ENCODE results near the gene POU6F2.

The POU6F2 gene

DNA sequence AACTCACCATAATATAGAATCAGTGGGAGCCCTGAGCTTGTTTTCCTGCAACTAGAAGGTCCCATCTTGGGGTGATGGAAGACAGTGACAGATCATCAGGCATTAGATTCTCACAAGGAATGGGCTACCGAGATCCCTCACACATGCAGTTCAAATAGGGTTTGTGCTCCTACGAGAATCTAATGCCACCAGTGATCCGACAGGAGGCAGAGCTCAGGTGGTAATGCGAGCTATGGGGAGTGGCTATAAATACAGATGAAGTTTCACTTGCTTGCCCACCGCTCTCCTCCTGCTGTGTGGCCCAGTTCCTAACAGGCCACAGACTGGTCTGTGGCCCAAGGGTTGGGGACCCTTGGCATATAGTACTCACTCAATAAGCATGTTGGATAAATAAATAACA is 93.4 kb downstream of the POU6F2 start:
- no peak for DNase-seq

DNA sequence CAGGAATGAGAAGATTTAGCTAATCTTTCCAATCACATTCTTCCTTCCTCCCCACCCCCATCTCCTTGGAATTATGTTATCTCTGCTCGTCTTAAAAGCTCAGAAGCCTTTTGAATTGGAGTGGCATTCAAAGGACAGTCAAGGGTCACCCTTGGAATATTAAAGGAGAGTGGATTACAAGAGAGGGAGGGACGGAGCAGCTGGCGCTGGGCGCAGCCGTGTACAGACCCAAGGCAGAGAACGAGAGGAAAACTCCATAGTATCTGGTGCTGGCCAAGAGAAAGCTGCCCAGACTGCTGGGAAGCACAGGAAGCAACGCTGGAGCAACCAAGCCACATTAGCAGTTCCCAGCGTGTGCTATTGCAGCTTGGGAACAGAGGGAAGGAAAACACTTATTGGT is 95.7 kb downstream of the POU6F2 start:
- no peak for DNase-seq

DNA sequence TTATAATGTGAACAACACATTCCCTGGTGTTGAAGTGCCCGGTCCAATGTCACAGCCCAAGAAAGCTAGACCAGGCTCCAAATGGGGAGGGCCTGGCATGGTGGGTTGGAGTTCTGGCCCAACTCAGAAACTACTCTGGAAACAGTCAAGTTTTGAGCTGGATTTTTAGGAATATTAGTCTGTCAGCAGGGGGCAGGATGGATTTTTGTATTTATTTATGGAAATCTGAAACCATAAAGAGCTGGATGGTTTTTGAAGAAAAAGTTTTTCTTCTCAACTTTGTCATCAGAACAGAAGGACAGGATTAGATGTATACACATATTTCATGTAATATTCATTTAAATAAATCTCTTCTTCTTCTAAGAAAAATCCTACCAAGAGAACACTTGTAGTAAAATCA is 97.5 kb downstream of the POU6F2 start:
- no peak for DNase-seq

DNA sequence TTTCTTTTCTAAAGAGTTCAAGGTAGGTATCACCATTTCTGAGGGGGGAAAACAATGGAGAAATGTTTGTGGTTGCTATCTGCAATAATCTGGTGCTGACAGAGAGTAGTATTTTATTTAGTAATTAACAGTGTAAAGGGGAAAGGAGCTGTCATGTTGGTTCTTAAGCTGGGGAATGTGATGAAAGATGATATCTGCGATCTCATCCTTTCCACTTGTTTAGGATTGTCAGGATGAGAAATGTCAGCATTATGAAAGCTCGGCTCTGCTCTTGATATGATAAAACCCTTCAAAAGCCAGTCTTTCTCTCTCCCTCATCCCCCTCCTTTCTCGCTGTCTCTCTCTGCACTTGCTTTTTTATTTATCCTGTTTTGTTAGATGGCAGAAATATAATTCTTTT is 106.1 kb downstream of the POU6F2 start:
- DNase-seq = no peak

DNA sequence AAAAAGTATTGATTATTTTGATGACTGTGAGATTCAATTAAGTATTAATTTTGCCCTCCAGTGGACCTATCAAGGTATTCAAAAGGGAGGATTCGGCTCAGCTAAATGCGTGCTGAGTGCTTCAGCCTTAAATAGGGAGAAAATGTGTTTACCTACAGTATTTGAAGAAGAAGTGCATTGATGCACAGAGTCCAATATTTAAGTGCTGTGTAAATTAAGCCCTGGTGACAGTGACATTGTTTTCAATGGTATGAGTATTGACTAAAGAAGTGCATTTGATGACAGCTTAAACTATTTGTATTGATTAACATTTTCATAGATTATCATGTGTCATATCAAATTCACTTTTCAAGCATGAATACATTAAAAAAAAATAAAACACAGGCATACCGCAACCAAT is 106.6 kb downstream of the POU6F2 start:
- DNase-seq = no peak

DNA sequence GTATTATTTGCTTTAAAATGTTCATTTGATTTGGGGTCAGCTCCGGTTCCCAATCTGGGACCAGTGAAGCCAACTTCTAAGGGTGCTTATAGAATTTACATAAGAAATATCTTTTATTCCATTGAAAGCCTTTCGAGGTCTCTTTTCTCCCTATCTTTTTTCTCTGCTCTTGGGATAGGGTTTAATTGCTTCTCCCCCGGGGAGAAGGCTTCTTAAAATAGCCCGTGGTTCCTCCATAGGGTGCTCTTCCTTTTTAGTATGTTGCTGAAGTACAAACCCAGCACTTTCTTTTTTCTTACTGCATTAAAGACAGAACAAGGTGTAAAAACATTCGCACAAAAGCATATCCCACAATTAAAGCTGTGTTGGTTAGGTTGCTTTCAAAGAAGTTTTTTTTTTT is 107.5 kb downstream of the POU6F2 start:
- DNase-seq = no peak

DNA sequence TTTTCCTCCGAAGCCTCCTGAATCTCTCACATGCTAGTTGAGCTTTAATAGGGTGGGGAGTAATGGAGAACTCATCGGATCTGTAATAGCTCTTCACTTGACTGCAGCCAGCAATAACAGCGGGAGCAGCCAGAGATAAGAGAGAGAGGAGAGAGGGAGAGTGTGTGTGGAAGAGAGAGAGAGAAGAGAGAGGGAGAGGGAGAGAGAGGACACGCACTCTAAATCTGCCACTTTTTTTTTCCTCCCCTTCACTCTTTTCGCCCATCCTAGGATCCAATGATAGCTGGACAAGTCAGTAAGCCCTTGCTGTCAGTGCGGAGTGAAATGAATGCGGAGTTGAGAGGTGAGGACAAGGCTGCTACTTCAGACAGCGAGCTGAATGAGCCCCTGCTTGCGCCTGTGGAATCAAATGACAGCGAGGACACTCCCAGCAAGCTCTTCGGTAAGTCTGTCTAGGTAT is 107.9 kb downstream of the POU6F2 start:
- no peak for DNase-seq

DNA sequence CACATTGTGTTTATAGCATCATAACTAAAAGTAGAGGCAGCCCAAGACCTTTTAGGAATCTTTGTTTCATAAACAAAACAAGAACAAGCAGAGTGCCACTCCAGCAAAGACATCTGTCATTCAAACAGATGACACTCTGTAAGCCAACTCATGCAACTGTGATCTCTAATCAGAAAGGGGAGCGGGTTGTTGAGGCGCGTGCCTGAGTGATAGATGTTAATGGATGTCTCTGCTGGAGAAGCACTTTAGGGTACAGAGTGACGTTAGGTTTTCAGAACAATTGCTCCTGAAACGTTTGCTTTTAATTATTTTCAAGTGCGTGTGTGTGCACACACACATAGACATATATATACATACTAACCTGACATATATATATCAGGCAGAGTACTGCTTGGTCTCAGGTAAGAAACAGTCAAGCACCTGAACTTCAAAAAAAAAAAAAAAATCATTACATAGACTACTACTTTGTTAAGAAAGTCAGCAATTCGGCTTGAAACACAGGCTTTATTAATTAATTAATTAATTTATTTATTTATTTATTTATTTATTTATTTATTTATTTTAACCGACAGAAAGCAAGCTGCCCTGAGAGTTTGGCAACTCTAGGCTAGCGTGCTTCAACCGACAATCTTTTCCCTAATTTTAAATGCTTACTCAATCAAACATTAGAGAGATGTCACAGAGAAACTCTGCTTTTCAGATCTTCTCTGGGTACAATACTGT is 109.1 kb downstream of the POU6F2 start:
- no peak for DNase-seq

DNA sequence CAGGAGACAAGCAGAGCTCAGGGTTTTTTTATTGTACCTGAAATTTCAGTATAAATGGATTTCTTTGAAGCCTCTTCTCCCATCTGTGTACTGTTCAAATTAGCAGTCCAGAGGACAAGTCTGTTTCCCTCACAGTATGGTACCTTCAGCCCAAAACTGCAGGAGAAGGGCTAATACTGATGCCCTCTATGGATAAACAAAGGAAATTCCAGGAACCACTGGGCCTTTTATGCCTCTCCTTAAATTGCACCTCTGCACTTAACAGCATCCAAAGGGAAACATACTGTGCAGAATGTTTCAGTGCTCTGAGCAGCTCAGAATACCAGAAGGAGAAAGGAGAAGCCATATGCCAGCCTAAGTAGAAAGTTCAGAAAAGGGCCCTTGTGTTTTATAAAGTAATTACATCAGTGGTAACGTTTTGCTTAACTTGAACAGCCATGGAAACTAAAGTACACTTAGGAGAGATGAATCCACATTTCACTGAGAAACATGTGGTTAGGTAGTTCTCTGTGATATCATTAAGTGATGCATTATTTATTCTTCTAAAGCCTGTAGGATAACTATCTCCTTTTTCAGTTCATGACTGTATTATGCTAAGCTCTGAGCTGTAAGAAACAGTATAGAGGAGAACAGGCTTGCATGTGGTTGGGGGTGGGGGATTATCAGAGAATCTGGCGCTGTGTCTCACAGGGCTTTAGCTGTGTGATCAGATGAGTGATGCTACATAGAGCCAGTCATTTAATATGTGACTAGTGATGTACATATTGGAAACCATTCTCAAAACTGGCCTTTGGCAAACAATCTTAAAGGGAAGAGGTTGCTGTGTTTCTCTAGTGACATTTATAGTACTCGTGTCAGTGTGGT is 111.3 kb downstream of the POU6F2 start:
- no peak for DNase-seq

DNA sequence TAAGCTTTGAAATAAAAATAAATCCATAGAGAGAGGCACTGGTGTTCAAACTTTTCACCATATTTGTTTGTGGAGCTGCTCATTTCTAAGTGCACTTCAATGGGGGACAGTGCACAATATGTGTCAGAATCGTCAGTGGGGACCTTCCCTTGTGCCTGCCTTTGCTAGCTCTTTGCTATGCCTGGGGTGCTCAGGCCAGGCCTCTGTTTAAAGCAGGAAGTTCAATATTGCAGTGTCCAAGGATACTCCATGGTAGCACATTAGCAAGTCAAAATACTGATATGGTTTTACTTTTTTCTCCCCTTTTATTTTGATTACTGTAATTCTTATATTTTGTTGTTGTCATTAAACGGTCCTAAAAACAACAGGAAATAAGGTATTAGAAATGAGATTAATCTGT is 113.4 kb downstream of the POU6F2 start:
- no peak for DNase-seq

DNA sequence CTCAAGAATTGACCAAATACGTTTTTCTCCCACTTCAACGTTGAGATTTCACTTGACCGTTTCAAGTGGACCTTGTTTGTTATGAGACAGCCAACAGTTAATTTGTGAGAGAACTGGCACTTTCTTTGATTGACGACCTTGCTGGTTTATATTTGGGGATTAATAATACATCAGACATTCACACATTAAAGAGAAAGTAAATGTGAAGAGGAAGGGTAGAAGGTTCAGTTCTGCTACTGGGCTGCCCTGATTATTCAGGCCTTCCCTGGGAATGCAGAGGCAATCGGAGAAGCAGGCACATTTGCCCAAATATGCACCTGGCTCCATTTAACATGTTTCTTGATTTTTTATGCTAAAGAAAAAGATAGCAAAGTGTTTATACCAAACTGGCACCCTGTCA is 114.1 kb downstream of the POU6F2 start:
- no peak for DNase-seq

DNA sequence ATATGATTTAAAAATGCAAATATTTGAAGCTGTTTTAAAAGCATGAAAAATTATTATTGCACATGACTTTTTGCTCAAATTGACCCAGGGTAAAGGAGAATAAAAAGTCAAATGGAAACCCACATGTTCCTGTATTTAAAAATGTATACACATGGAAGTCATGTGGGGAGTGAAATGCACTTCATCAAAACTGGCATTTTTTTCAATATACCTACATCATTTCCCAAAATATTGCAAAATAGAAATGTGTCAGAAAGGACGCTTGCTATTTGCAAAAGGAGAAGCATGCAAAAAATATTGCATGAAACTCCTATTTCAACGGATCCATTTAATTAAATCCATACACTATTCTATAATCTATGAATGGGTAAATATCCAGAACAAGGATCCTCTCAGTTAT is 117.0 kb downstream of the POU6F2 start:
- no peak for DNase-seq

DNA sequence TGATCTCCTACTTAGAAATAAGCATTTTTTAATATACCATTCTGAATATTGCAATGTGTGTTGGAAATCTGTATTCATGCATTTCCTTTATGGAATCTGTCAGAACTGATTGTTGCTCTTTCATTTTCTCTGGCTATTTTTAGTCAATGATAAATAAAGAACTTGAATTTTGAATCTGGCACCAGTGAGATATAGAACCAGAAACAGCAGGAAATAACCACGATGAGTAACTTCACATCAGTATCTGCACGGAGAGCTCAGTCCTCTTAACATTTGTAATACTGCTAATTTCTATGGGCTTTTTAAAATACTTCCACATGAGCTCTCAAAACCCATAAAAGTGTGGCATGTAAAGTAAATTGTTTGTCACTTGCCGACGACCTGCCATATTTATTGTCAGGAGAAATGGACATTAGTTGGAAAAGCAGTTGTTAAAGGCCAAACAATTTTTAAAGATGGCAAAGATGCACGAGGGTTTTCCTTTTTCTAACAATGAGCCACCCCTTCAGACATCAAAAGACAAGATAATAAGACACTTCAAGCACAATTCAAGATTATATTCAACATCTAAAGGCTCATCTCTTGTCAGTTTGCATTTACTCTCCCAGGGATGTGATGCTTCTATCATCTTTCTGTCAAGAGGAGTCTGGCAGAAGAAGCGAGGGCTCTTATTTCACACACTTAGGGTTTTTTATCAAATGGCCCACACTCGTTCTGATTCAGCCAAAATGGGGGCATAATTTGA is 118.3 kb downstream of the POU6F2 start:
- no peak for DNase-seq

DNA sequence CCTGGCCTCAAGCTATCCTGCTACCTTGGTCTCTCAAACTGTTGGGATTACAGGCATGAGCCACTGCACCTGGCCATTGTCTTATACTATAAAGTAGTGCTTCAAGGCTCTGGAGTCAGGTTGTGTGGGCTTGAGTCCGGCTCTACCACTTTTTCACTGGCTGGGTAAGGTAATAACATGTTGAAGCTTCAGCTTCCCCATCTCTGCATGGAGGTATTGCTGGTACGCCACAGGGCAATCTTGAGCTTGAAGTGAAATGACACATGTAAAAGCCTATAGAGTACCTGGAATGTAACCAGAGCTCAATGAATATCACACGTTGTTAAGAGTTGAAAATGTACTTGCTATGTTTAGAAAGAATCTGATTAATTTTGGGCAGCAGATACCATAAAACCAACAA is 120.8 kb downstream of the POU6F2 start:
- no peak for DNase-seq

DNA sequence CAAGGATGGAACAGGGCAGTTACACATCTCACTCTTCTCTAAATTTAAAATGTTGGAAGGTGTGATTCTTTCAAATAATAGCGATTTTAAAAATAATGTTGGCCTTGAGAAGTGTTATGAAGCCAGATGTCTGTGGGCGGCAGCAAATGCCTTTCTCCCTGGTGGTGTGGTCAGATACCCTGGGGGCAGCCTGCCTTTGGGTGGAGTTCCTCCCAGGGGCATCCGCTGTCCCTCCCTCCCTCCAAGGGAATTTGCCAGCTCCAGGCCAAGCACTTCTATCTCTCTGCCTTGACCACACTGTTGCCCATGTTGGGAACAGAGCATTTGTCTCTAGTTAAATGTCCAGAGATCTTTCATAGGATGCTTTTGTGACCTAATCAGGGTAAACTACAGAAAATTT is 121.4 kb downstream of the POU6F2 start:
- DNase-seq = no peak

DNA sequence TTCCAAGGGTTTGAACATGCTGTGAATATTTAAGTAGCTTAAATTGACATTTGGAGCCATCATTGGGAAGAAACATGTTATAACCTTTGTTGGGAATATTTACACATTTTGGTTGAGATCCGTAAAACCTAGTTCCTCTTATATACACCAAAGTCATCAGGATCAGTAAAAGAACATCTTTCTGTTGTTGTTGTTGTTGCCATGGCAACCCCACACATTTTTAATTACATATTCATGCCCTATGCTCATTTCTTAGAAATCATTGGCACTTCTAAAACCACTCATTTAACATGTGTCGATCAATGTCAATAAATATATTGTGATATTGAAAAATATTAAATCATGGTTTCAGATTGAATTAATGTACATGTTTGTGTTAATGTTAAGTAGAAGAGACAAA is 122.6 kb downstream of the POU6F2 start:
- no peak for DNase-seq

DNA sequence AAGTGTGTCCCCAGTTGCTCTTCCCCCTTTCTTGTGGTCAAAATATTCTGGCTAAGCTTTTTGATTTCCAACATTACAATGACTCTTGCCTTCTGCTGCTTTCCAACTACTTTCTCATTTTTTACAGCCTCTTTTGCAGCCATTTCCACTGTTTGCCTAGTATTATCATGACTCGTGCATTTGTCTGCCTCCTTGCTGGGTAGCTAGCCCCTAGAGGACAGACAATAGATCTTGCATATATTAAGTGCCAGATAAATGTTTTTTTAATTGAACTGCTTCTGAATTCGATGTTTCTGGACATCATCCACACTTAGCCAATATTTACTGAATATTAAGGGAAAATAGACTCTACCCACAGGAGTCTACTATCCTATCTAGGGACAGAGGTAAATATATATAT is 124.5 kb downstream of the POU6F2 start:
- no peak for DNase-seq

DNA sequence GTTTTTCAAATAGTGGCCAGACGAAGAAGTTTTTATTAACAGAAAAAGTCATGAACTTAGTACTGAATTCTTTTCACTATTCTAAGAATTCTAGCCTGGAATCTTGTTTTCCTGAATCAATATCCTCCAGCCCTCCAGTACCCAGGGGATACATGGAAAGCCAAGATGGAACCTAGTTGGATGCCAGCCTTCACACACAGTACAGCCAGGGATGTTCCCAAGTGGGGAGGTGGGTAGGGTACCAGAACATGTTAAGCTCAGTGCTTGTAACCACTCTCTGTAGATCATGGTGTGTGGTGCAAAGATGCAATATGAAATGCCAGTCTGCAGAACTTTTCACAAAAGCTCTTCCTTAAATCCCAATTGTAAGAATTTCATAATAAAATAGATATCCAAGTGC is 128.0 kb downstream of the POU6F2 start:
- no peak for DNase-seq

DNA sequence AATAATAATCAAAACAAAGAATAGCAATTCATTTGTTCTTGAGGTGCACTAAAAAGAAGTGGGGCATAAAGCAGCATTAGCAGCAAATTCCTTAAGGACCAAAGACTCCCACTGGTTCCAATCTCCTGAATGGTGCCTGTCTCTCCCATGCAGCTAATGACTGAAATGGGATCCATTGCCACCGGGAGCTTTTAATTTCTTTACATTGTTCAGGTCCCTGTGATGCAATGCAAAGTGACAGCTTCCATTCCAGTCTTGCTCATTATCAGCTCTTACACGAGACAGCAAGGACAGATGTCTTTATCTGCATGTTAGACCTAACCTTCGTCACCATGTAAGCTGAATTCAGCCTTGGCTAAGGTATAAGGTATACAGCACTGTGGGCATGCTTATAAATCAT is 148.1 kb downstream of the POU6F2 start:
- DNase-seq = no peak

DNA sequence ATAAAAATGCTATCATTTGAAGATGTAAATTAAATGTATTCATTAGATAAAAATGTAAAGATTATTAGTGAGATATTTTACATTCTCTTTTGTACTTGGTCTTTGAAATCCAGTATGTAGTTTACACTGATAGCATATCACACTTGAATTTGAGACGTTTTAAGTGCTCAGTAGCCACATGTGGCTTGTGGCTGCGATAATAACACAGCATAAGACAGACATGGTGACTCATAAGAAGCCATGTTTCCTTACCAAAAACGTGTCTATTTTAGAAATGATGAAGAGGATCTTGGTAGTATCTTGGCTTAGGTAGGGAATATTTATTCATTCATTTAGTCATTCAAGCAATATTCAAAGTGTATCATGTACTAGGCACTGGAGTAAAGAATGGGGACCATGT is 149.3 kb downstream of the POU6F2 start:
- no peak for DNase-seq

DNA sequence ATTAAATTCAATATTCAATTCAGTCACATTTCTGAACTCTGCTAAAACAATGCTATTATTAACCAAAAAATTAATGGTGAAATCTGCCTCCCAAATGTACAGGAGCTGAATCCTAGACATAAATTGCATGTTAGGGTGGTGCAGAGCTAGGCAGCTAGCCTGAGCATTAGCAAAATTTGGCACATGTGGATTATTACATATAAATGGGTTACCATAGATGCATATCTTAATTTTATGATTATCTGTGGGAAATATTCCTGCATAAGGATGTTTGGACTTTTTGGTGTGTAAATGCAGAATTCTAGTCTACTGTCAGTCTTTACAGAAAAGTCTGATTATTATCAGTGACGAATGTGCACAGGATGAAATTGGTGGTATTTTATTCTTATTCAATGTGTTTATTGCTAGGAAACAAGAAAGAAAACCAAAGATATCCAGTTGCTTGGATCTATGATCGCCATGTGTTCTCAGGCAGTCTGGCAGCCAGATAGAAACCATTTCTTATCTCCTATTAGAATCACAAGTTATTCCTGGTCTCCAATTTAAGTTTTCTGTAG is 150.7 kb downstream of the POU6F2 start:
- DNase-seq = no peak

DNA sequence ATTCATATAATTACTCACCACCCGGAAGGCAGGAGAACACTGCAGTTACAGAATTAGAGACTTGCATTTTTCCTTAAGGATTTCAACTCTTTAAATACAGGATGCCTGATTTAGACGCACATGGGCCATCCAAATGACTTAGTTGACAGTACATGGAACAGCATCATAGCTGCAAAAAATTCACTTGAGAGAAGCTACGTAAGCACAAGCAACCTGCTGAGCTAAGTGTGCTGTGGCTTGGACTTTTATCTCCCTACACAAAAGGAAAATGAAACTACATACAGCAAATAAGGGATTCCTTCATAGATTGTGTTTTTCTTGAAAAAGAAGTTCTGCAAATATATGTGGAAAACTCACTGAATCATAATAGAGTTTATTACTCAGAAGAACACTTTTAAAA is 152.6 kb downstream of the POU6F2 start:
- DNase-seq = no peak

DNA sequence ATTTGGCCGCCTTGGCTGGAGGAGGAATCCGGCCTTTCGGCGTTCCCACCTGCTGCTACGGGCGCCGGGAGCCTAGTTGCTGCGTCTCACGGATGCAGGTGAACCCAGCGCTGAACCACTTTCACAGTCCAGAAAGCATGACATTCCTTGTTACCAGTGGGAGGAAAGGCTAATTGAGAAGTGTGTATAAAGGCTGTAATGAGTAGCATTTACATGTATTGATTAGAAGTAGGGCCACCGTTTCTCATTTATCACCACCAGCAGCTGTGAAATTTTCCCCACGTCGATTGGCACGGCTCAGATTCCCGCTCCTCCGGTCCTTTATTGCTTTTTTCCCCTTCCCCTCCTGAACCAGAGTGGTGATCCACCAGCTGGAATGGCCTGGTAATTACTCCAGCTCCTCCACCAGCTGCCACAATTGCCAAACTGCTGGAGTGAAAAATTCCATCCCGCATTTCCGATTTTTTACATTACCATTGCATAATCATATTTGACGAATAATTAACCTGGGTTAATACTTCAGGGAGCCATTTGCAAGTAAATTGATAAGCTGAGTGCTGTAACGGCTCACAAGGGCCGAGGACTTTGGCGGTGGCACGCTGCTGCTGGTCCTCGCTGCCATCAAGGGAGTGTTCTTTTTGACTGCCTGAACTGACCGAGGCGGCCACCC is 153.3 kb downstream of the POU6F2 start:
- DNase-seq = peak; percentile 46
